Activated CD4-positive, alpha-beta T cell treated with anti-CD3 and anti-CD28 coated beads for 1 hour (primary cell): ENCODE results near the gene CLPSL1.

Experiments used
- DNase-seq: peaks from one replicate; pipeline ENCODE4 v3.0.0-alpha.2; 2020

Gene CLPSL1

GRCh38 chr6:35797837-35798526 lies 17.2 kb downstream of the CLPSL1 start:
- no peak for DNase-seq

GRCh38 chr6:35798706-35799105 lies 17.9 kb downstream of the CLPSL1 start:
- DNase-seq, result no peak

- DNase-seq, result no peak
Observed at GRCh38 chr6:35801148-35801547, 20.3 kb downstream of the CLPSL1 start.

- DNase-seq, result no peak
Observed at GRCh38 chr6:35804996-35805736, 24.3 kb downstream of the CLPSL1 start, which contains the start of gene LHFPL5. Gene LHFPL5, plus strand, starts transcription at chr6:35805352. Its CDS starts 319 bp downstream, at chr6:35805671.

- no peak for DNase-seq
Observed at GRCh38 chr6:35808688-35809087, 27.9 kb downstream of the CLPSL1 start.

GRCh38 chr6:35809809-35810208 lies 29.0 kb downstream of the CLPSL1 start:
- no peak for DNase-seq

GRCh38 chr6:35810971-35811698 lies 30.3 kb downstream of the CLPSL1 start:
- DNase-seq, result no peak

- no peak for DNase-seq
Observed at GRCh38 chr6:35811699-35811995, 30.8 kb downstream of the CLPSL1 start.

GRCh38 chr6:35817515-35817914 lies 36.7 kb downstream of the CLPSL1 start:
- no peak for DNase-seq

- DNase-seq, result no peak
Observed at GRCh38 chr6:35823601-35824000, 42.8 kb downstream of the CLPSL1 start.

- DNase-seq, result no peak
Observed at GRCh38 chr6:35824552-35825192, 43.9 kb downstream of the CLPSL1 start.

- no peak for DNase-seq
Observed at GRCh38 chr6:35829306-35829705, 48.5 kb downstream of the CLPSL1 start.

- DNase-seq, result no peak
Observed at GRCh38 chr6:35831257-35832007, 50.6 kb downstream of the CLPSL1 start.

GRCh38 chr6:35833536-35833935 lies 52.7 kb downstream of the CLPSL1 start:
- DNase-seq, result no peak
